Stimulated activated CD4-positive, alpha-beta T cell treated with anti-CD3 and anti-CD28 coated beads, Interleukin-1b, Interleukin-23, amount 100 ng/mL, for 4 hours (primary cell): ENCODE measurements around the gene PKLR.
"Not testable (repeated sequence)": the region's sequence is repeated elsewhere in the genome, so short reads cannot be mapped to it uniquely, and the experiment has no call there.

ENCODE experiments used
- DNase-seq, 2 donors: peaks; one replicate each; pipeline ENCODE4 v3.0.0-alpha.2; 2020; ENCODE audit warnings: low read depth in 2 of 2

The PKLR gene

GRCh38 chr1:155255243-155256007 lies 45.8 kb downstream of the PKLR start, which contains the start of gene ENTREP3:
Gene ENTREP3 (minus strand): TSS chr1:155255483. CDS start chr1:155254877, 606 bp downstream.
- peak; percentile 64 to 76 for DNase-seq

- no peak for DNase-seq
Observed at GRCh38 chr1:155254714-155255242, 46.5 kb downstream of the PKLR start.

- no peak for DNase-seq
Observed at GRCh38 chr1:155254228-155254713, 47.0 kb downstream of the PKLR start.

DNA sequence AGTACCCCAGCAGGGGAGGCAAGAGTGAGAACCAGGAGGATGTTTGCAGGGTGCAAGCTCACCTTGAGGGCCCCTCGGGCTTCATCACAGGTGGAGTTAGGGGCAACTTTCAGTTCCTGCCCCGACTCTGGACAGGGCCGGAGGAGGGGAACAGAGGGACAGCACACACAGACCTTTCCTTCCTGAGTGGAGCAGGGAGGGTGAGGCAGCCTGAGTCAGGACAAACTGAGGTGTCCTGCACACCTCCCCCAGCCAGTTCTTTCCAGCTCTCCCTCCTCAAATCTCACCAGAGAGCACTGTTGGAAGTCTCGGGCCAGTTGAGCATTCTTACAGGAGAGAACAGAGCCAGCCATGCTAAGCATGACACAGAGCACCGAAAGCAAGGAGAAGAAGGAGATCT lies 47.4 kb downstream of the PKLR start:
- DNase-seq: no peak

- DNase-seq: no peak
Observed at GRCh38 chr1:155253208-155253607, 48.0 kb downstream of the PKLR start.

DNA sequence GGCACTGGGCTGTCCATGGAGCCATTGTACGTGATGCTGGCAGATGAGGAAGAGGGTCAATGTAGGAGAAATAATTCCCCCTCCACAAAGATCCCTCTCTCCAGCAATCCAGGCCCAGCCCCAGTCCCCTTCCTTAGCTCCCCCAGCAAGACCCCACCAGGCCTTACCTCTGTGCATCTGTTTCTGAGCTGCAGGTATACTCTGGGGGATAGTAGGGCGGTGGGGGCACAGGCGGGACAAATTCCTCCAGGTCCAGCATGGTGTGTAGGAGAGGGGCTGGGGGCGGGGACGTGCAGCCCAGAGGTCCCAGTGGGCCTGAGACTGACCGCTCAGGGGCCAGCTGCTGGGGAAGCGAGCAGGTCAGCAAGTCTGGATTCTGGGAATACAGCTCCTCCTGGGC lies 49.7 kb downstream of the PKLR start:
- DNase-seq: no peak

DNA sequence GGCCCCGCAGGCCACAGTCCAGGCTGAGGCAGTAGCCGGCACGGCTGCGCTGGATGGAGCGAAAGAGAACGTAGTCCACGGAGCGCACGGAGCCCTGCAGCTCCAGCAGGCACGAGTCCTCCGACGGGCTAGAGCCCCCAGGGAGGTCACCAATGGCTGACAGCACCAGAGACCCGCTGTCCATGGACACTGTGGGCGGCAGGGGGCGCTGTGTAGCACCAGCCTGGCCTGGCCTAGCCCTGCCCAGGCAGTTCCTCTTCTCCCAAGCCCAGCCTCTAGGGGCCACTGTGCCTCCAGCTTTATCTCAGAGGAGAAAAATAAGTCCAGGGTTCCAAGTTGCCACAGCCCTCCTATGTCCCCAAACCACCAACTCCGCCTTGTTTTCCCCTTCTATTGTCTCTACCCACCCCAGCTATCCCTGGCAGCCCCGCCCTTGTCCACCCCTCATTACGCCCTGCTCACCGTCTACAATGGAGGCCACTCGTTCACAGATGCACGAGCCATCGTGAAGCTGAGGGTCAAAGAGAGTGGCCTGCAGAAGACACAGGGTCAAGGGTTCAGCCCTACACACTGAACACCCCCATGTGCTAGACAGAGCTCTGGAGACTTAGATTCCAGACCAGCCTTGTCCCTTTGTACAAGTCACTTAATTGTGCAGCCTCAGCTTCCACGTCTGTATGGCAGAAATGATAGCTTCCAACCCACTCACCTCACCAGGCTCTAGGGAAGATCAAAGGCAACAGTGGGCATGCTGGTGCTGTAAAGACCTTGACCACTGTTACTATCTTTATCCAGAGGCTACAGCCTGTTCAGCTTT lies 50.4 kb downstream of the PKLR start:
- DNase-seq: peak; percentile 96 to 99

- no peak for DNase-seq
Observed at GRCh38 chr1:155250246-155250632, 51.0 kb downstream of the PKLR start.

DNA sequence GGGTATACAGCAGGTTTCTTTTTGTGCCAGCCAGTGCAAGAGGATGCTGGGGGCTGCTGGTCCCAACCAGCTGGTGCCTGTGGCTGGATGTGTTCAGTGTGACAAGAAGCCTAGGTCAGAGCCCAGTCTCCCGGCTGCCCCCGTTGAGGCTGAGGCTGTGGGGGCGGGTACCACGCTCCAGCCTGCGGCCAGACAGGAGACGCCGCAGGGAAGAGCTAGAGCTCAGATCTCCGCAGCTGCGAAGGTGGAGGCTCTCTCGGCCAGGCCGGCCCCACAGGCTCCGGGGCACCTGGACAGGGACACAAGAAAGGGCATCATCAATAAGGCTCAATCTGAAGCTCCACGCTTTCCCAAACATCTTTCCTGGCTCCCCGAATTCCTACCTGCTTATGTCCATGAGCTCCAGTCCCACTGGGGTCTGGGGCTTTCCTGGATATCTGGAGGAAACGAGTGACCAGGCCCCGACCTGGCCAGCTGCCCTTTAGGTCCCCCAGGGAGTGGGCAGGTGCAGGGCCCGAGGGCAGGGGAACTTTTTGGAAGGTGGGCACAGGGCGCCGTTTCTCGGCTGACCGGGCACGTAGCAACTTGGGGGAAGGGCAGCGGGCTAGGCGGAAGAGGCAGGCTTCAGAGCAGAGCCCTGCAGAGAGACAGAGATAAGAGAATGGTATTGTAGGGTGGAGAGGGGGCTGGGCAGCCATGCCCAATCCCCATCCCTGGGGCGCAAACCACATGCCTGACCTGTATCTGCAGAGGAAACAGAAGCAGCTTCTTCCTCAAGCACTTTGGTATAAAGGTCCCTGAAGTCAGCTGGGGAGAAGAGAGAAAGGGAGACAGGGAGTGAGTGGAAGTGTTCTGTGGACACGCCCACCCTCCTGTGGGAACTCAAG lies 53.3 kb downstream of the PKLR start:
- DNase-seq: no peak

DNA sequence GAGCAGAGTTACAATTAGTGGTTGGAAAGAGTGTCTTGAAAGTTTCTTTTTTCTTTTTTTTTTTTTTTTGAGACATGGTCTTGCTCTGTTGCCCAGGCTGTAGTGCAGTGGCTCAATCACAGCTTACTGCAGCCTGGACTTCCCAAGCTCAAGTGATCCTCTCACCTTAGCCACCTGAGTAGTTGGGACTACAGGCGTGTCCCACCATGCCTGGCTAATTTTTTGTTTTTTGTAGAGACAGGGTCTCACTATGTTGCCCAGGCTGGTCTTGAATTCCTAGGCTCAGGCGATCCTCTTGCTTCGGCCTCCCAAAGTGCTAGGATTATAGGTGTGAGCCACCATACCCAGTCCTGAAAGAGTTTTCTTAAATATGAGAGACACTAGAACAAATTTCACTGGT lies 54.4 kb downstream of the PKLR start:
- DNase-seq: not testable (repeated sequence)

DNA sequence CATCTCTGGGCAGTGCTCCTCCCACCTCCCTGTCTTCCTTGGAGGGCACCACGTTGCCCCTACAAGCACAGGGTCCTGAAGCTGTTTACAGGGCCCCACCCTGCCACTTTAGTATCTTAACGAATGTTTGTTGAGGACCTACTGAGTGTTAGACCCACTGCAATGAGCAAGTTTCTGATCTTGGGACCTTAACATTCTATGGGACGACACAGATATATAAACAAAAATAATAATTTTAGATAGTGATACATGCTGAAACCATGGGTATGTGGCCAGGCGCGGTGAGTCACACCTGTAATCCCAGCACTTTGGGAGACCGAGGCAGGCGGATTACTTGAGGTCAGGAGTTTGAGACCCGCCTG lies 56.1 kb downstream of the PKLR start:
- DNase-seq: no peak

GRCh38 chr1:155244368-155245162 lies 56.7 kb downstream of the PKLR start:
- peak; percentile 73 to 77 for DNase-seq

GRCh38 chr1:155242805-155243358 lies 58.4 kb downstream of the PKLR start:
- DNase-seq: no peak

GRCh38 chr1:155241841-155242264 lies 59.4 kb downstream of the PKLR start:
- DNase-seq: no peak

- peak; percentile 17 to 48 for DNase-seq
Observed at GRCh38 chr1:155241069-155241679, 60.1 kb downstream of the PKLR start.
